Common myeloid progenitor, CD34-positive (primary cell): ENCODE data around the gene SYNJ2.
A peak's percentile ranks its signal among the peaks of the same experiment; 100 is the strongest.
"Not testable (repeated sequence)": the region's sequence is repeated elsewhere in the genome, so short reads cannot be mapped to it uniquely, and the experiment has no call there.

Experiments used
- CTCF ChIA-PET: fragments of 350-600 bp; sonication (Branson Sonifier 250); formaldehyde crosslinking; loops from one replicate; lab custom pipeline; 2021; ENCODE audit warnings: antibody characterized with exemption; lab: Charles Lee
- POLR2A ChIA-PET: fragments of 350-600 bp; sonication (Branson Sonifier 250); formaldehyde crosslinking; loops from one replicate; lab custom pipeline; 2021; ENCODE audit warnings: antibody characterized with exemption; lab: Charles Lee
- DNase-seq, 3 donors: peaks; one replicate each; pipeline versions ENCODE4 v3.0.0 to v3.0.0-alpha.2; 2013
- H3K27ac ChIP-seq, 2 experiments: 1 replicate in 1 of 2; 2 replicates in 1 of 2; pipeline ENCODE4 v1.7.0; 2013; ENCODE audit warnings: inconsistent platforms in 2 of 2, low read length in 2 of 2, mild to moderate bottlenecking in 2 of 2, low read depth in 1 of 2, moderate library complexity in 1 of 2; ENCODE audit not compliant: severe bottlenecking in 2 of 2, insufficient read depth in 1 of 2, poor library complexity in 1 of 2
- H3K27me3 ChIP-seq, 5 experiments: replicated peaks in 2 of 5; 1 replicate in 3 of 5; 2 replicates in 2 of 5; pipeline versions ENCODE4 v1.6.1 to v1.7.0; 2013; ENCODE audit warnings: low read length in 4 of 5, mild to moderate bottlenecking in 2 of 5, moderate library complexity in 2 of 5, inconsistent platforms in 1 of 5; ENCODE audit not compliant: insufficient read depth in 5 of 5, control insufficient read depth in 4 of 5
- H3K36me3 ChIP-seq, 4 experiments: 1 replicate in 2 of 4; 2 replicates in 2 of 4; pipeline versions ENCODE4 v1.6.1 to v1.7.0; 2013; ENCODE audit warnings: low read length in 3 of 4, control low read depth in 1 of 4, mild to moderate bottlenecking in 1 of 4; ENCODE audit not compliant: control insufficient read depth in 4 of 4, insufficient read depth in 4 of 4
- H3K4me1 ChIP-seq, 4 experiments: 1 replicate in 3 of 4; 2 replicates in 1 of 4; pipeline versions ENCODE4 v1.6.1 to v1.7.1; 2013; ENCODE audit warnings: low read length in 3 of 4, mild to moderate bottlenecking in 3 of 4, control low read depth in 1 of 4, inconsistent platforms in 1 of 4, moderate library complexity in 1 of 4; ENCODE audit not compliant: control insufficient read depth in 4 of 4, insufficient read depth in 4 of 4; ENCODE audit errors: control extremely low read depth in 1 of 4
- H3K4me3 ChIP-seq, 7 experiments: 1 replicate in 4 of 7; 2 replicates in 3 of 7; pipeline versions ENCODE4 v1.5.1 to v1.7.0; 2013; ENCODE audit warnings: mild to moderate bottlenecking in 7 of 7, low read length in 6 of 7, moderate library complexity in 6 of 7, inconsistent platforms in 2 of 7, low read depth in 2 of 7, control low read depth in 1 of 7; ENCODE audit not compliant: insufficient read depth in 4 of 7, control insufficient read depth in 1 of 7; ENCODE audit errors: extremely low read depth in 1 of 7
- H3K9me3 ChIP-seq, 5 experiments: 1 replicate in 4 of 5; 2 replicates in 1 of 5; pipeline versions ENCODE4 v1.6.1 to v1.7.1; 2013; ENCODE audit warnings: low read length in 4 of 5, mild to moderate bottlenecking in 2 of 5, inconsistent platforms in 1 of 5, low read depth in 1 of 5, moderate library complexity in 1 of 5; ENCODE audit not compliant: control insufficient read depth in 4 of 5, insufficient read depth in 2 of 5; ENCODE audit errors: control extremely low read depth in 1 of 5
- WGBS: methylation state at CpG from one replicate; pipeline ENCODE4 v1.1.5; 2013; ENCODE audit not compliant: insufficient coverage; 5-methylcytosine and 5-hydroxymethylcytosine counted together

SYNJ2 gene

GRCh38 chr6:157964100-157964499 is 17.6 kb upstream of the SYNJ2 start:
- no CpG with 5 or more reads among the region's 3 CpGs for WGBS
- Histone ChIP-seq H3K27ac (peak overlapping the region in 1 of 2 experiments; percentile 29), H3K9me3 (peaks cover 0 to 10% (median 10%) of the 10 kb centered on the region in 5 experiments), H3K27me3 (no peaks in the 10 kb centered on the region), H3K4me1 (peaks cover 3 to 49% (median 39%) of the 10 kb centered on the region in 4 experiments), H3K36me3 (no peaks in the 10 kb centered on the region), H3K4me3 (peak overlapping the region in 1 of 7 experiments; percentile 46)
- DNase-seq = peak in 2 of 3 donors; percentile 45 to 62
- CTCF ChIA-PET = interaction anchor here (0.8 to 1.9 kb wide), 6 partner anchors 12 to 108 kb away, joined by 3 to 4 read pairs (median 3); no protein-coding TSS in a partner anchor
- POLR2A ChIA-PET = no interaction called here

- Histone ChIP-seq H3K9me3 (no peaks in the 10 kb centered on the region), H3K4me1 (peaks cover 3 to 52% (median 43%) of the 10 kb centered on the region in 4 experiments), H3K36me3 (no peaks in the 10 kb centered on the region), H3K27ac (no peak overlapping the region), H3K4me3 (no peak overlapping the region), H3K27me3 (no peaks in the 10 kb centered on the region)
- ChIA-PET CTCF (interaction anchor here (0.6 to 1.2 kb wide), 4 partner anchors 15 to 80 kb away, joined by 3 to 4 read pairs (median 3); no protein-coding TSS in a partner anchor), POLR2A (no interaction called here)
- WGBS = 100% methylated on average over 1 of the region's 3 CpGs
- no peak for DNase-seq
Measured at GRCh38 chr6:157965387-157965786, 16.3 kb upstream of the SYNJ2 start.

- ChIA-PET CTCF (interaction anchor here (1.7 to 1.8 kb wide), 2 partner anchors 14 to 19 kb away, joined by 4 to 8 read pairs; no protein-coding TSS in a partner anchor), POLR2A (no interaction called here)
- 18% methylated on average over 3 of the region's 8 CpGs for WGBS
- Histone ChIP-seq H3K27me3 (no peaks in the 10 kb centered on the region), H3K4me3 (peak overlapping the region in 2 of 7 experiments; percentile 3 to 21), H3K9me3 (no peaks in the 10 kb centered on the region), H3K36me3 (no peaks in the 10 kb centered on the region), H3K4me1 (peaks cover 3 to 56% (median 43%) of the 10 kb centered on the region in 4 experiments), H3K27ac (no peak overlapping the region)
- DNase-seq = no peak
Measured at GRCh38 chr6:157966589-157966977, 15.1 kb upstream of the SYNJ2 start.

GRCh38 chr6:157967020-157967419 is 14.6 kb upstream of the SYNJ2 start:
- Histone ChIP-seq H3K27me3 (no peaks in the 10 kb centered on the region), H3K27ac (no peak overlapping the region), H3K9me3 (no peaks in the 10 kb centered on the region), H3K4me3 (peak overlapping the region in 1 of 7 experiments; percentile 21), H3K36me3 (no peaks in the 10 kb centered on the region), H3K4me1 (peaks cover 3 to 54% (median 40%) of the 10 kb centered on the region in 4 experiments)
- ChIA-PET POLR2A (no interaction called here), CTCF (interaction anchor here (1.0 to 1.8 kb wide), 3 partner anchors 13 to 103 kb away, joined by 3 to 8 read pairs (median 4); no protein-coding TSS in a partner anchor)
- DNase-seq = peak in 2 of 3 donors; percentile 56 to 58
- WGBS = 70% methylated on average over 6 of the region's 6 CpGs

GRCh38 chr6:157967486-157967885 is 14.2 kb upstream of the SYNJ2 start:
- Histone ChIP-seq H3K4me3 (no peak overlapping the region), H3K36me3 (no peaks in the 10 kb centered on the region), H3K9me3 (no peaks in the 10 kb centered on the region), H3K27me3 (no peaks in the 10 kb centered on the region), H3K27ac (no peak overlapping the region), H3K4me1 (peaks cover 3 to 49% (median 35%) of the 10 kb centered on the region in 4 experiments)
- 95% methylated on average over 6 of the region's 8 CpGs for WGBS
- ChIA-PET CTCF (interaction anchor here (1.0 to 1.8 kb wide), 3 partner anchors 13 to 102 kb away, joined by 3 to 8 read pairs (median 4); no protein-coding TSS in a partner anchor), POLR2A (no interaction called here)
- DNase-seq = no peak

GRCh38 chr6:157972177-157972576 is 9.5 kb upstream of the SYNJ2 start:
- peaks cover 0 to 25% (median 13%) of the 10 kb centered on the region in 4 experiments for H3K4me1 ChIP-seq
- H3K9me3 ChIP-seq, POLR2A ChIA-PET, H3K4me3 ChIP-seq, H3K27ac ChIP-seq, DNase-seq, H3K36me3 ChIP-seq, H3K27me3 ChIP-seq: not testable (repeated sequence)
- WGBS = no CpG with 5 or more reads among the region's 3 CpGs
- CTCF ChIA-PET = interaction anchor here (0.6 to 1.0 kb wide), 3 partner anchors 18 to 185 kb away, joined by 3 read pairs; no protein-coding TSS in a partner anchor

GRCh38 chr6:157974341-157974894 is 7.2 kb upstream of the SYNJ2 start:
- Histone ChIP-seq H3K36me3 (no peaks in the 10 kb centered on the region), H3K27ac (no peak overlapping the region), H3K4me1 (peaks cover 0 to 32% (median 20%) of the 10 kb centered on the region in 4 experiments), H3K4me3 (no peak overlapping the region), H3K9me3 (no peaks in the 10 kb centered on the region), H3K27me3 (no peaks in the 10 kb centered on the region)
- no peak for DNase-seq
- WGBS = 73% methylated on average over 9 of the region's 9 CpGs
- ChIA-PET POLR2A (no interaction called here), CTCF (no interaction called here)
